HL-60 (cell line): ENCODE data around the gene SELP.

ENCODE experiments used
- DNase-seq, 2 experiments: peaks; one replicate each; pipeline ENCODE4 v3.0.0-alpha.2; 2010 to 2020; ENCODE audit warnings: low read depth in 1 of 2, low spot score in 1 of 2
- H3K27ac ChIP-seq: fragments of 250-450 bp; sonication (Bioruptor Pico); replicated peaks from 2 replicates; pipeline ENCODE4 v1.5.1; 2020; ENCODE audit warnings: mild to moderate bottlenecking, moderate library complexity
- H3K27me3 ChIP-seq: fragments of 250-450 bp; sonication (Bioruptor Pico); 2 replicates; pipeline ENCODE4 v1.5.1; 2021; ENCODE audit warnings: mild to moderate bottlenecking, moderate library complexity; ENCODE audit not compliant: insufficient read depth, poor library complexity, severe bottlenecking
- H3K4me3 ChIP-seq: replicated peaks from 2 replicates; pipeline ENCODE4 v1.5.1; 2011; ENCODE audit warnings: mild to moderate bottlenecking, control low read depth, low read length; ENCODE audit not compliant: insufficient read depth
- GABPA ChIP-seq: IDR thresholded peaks from 2 replicates; pipeline ENCODE4 v1.6.1; 2012; ENCODE audit warnings: low read depth
- POLR2AphosphoS5 ChIP-seq: IDR thresholded peaks from 2 replicates; pipeline ENCODE4 v1.6.1; 2012; ENCODE audit warnings: low read depth
- SPI1 ChIP-seq: IDR thresholded peaks from 2 replicates; pipeline ENCODE4 v1.6.1; 2012; ENCODE audit warnings: low read depth, mild to moderate bottlenecking, borderline replicate concordance
- TF ChIP-seq, protein P1 (sequence below): IDR thresholded peaks from one replicate; pipeline ENCODE4 v1.5.1; 2011; ENCODE audit warnings: low read length, control low read depth, inconsistent platforms; ENCODE audit not compliant: insufficient read depth
- TF ChIP-seq, protein P2 (sequence below): IDR thresholded peaks from 2 replicates; pipeline ENCODE4 v1.6.1; 2012; ENCODE audit warnings: low read depth; ENCODE audit not compliant: insufficient replicate concordance

SELP gene

DNA sequence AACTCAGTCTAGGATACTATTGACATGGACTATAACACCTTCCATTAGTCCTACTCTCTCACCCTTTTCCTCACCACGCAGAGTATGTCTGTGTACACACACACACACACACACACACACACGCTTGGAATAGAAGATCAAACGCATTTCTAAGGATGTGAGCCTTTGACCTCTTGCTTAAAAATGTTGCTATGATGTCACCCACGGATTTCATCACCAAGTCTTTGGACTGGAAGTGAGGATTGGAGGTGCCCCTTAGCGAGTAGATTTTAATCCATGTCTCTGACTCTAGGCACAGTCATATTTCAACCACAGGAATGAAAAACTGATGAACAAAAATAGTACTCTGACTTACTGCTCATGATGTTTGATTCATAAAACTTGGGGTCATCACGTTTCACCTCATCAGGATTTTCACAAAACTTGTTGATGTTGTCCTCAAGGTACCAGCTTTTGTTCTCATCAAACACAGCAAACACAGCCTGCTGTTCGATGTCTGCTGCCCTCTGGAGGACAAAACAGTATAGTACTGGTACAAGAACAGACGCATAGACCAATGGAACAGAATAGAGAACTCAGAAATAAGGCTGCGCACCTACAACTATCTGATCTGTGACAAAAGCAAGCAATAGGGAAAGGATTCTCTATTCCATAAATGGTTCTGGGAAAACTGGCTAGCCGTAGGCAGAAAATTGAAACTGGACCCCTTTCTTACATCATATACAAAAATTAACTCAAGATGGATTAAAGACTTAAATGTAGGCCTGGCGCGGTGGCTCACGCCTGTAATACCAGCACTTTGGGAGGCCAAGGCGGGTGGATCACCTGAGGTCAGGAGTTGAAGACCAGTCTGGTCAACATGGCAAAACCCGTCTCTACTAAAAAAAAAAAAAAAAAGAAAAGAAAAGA is 83.6 kb downstream of the SELP start:
- H3K27ac ChIP-seq = no peak overlapping the region
- TF ChIP-seq SPI1 = no peak
- TF ChIP-seq, protein P1, sequence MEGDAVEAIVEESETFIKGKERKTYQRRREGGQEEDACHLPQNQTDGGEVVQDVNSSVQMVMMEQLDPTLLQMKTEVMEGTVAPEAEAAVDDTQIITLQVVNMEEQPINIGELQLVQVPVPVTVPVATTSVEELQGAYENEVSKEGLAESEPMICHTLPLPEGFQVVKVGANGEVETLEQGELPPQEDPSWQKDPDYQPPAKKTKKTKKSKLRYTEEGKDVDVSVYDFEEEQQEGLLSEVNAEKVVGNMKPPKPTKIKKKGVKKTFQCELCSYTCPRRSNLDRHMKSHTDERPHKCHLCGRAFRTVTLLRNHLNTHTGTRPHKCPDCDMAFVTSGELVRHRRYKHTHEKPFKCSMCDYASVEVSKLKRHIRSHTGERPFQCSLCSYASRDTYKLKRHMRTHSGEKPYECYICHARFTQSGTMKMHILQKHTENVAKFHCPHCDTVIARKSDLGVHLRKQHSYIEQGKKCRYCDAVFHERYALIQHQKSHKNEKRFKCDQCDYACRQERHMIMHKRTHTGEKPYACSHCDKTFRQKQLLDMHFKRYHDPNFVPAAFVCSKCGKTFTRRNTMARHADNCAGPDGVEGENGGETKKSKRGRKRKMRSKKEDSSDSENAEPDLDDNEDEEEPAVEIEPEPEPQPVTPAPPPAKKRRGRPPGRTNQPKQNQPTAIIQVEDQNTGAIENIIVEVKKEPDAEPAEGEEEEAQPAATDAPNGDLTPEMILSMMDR = peak; percentile 43
- peak; percentile 28 to 74 for DNase-seq
- no peaks in the 10 kb centered on the region for H3K27me3 ChIP-seq
- H3K4me3 ChIP-seq = no peak overlapping the region

DNA sequence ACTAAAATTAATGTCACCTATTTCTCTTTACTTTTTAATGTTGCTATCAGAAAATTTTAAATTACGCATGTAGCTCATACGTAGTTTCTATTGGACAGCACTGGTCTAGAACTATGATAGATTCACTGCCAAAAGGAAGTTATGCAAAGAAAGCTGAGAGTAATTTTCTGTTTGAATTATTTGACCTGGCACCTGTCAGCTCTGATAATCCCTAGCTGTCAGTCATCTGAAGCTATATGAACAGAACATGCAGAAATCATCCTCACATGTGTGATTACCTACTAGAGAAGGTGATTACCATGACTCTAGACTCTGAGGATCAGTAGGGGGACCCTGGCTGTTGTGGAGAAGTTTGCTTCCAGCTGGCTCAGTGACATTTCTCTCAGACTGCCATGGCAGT is 84.5 kb downstream of the SELP start:
- TF ChIP-seq SPI1 (no peak), GABPA (no peak), POLR2AphosphoS5 (no peak)
- TF ChIP-seq, protein P1 = no peak
- TF ChIP-seq, protein P2, sequence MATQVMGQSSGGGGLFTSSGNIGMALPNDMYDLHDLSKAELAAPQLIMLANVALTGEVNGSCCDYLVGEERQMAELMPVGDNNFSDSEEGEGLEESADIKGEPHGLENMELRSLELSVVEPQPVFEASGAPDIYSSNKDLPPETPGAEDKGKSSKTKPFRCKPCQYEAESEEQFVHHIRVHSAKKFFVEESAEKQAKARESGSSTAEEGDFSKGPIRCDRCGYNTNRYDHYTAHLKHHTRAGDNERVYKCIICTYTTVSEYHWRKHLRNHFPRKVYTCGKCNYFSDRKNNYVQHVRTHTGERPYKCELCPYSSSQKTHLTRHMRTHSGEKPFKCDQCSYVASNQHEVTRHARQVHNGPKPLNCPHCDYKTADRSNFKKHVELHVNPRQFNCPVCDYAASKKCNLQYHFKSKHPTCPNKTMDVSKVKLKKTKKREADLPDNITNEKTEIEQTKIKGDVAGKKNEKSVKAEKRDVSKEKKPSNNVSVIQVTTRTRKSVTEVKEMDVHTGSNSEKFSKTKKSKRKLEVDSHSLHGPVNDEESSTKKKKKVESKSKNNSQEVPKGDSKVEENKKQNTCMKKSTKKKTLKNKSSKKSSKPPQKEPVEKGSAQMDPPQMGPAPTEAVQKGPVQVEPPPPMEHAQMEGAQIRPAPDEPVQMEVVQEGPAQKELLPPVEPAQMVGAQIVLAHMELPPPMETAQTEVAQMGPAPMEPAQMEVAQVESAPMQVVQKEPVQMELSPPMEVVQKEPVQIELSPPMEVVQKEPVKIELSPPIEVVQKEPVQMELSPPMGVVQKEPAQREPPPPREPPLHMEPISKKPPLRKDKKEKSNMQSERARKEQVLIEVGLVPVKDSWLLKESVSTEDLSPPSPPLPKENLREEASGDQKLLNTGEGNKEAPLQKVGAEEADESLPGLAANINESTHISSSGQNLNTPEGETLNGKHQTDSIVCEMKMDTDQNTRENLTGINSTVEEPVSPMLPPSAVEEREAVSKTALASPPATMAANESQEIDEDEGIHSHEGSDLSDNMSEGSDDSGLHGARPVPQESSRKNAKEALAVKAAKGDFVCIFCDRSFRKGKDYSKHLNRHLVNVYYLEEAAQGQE = no peak
- H3K27ac ChIP-seq = no peak overlapping the region
- no peak for DNase-seq

DNA sequence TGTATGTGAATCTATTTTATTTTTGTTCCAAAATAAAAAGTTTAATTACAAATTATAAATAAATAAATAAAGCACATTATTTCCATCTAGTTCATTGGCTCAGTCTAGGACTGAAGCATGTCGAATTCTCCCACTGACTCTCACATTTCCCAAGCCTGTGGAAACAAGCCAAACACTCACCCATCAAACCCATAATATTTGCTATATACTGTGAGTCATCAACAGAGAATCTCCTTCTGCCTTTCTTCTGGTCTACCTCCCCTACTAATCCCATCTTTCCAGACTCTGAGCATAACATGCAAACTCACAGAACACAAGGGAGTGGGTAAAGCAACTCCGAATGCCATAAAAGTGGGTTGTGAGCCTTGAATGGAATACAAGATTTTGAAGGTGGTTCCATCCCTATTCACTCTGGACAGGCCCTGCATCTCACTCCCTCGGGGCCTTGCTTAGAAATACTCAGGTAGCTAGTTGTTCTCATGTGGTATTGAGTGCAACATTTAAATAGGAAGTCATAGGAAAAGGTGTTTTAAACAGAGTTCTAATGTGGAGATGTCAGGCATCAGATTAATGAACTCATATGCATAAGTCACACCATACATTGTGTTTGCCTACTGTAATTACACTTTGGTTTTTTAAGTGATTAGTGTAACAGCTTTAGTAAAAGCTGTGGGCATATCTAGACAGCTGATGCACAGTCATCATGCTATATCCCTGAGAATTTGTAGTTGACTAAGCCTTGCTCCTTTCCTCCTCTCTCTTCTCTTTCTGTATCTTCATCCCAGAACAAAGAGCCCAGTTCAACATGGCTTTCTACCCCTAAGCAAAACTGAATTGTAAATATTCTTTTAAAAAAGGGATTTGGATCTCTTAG is 90.7 kb downstream of the SELP start:
- TF ChIP-seq, protein P2 = no peak
- TF ChIP-seq POLR2AphosphoS5 (no peak), GABPA (no peak), SPI1 (no peak)
- TF ChIP-seq, protein P1 = no peak
- Histone ChIP-seq H3K27me3 (no peaks in the 10 kb centered on the region), H3K27ac (no peak overlapping the region), H3K4me3 (no peak overlapping the region)
- DNase-seq = no peak

More for the DNA sequence above, 84.5 kb downstream of the SELP start:
- Histone ChIP-seq H3K4me3 (no peak overlapping the region), H3K27me3 (no peaks in the 10 kb centered on the region)
